ENCODE measurements around the gene CCDC28A. TPM values are rescaled to one million over a fixed set of nuclear protein-coding genes. Genes with fewer than 3 reads are reported as not detected.

Gene CCDC28A
- total RNA-seq, 6 donors from 2014 or later = 12.7 to 39.6 (median 22.8) TPM

GRCh38 chr6:138785980-138786379 is 12.4 kb downstream of the CCDC28A start:
- H3K4me1 ChIP-seq = no peaks in the 10 kb centered on the region
- no peak for DNase-seq
- H3K27me3 ChIP-seq = no peaks in the 10 kb centered on the region
- 84 to 91% methylated on average over 3 of the region's 3 CpGs for WGBS, 2 donors
- peaks cover 0 to 76% (median 17%) of the 10 kb centered on the region in 4 donors for H3K36me3 ChIP-seq
- no peak overlapping the region for H3K4me3 ChIP-seq
- no peaks in the 10 kb centered on the region for H3K9me3 ChIP-seq
- H3K27ac ChIP-seq = no peak overlapping the region
- no peak for ATAC-seq (ENCODE audit: low FRiP score in 2 of 2)
- no peak for TF ChIP-seq POLR2AphosphoS5 (IDR thresholded peaks at IDR 0.05)
- TF ChIP-seq EP300 (IDR thresholded peaks at IDR 0.05) = no peak
- TF ChIP-seq POLR2A (IDR thresholded peaks at IDR 0.05) = no peak
- TF ChIP-seq CTCF (IDR thresholded peaks at IDR 0.05) = no peak

- 98 to 100% methylated on average over 1 of the region's 1 CpG for WGBS, 2 donors
- Histone ChIP-seq H3K27me3 (no peaks in the 10 kb centered on the region), H3K27ac (no peak overlapping the region), H3K4me1 (no peaks in the 10 kb centered on the region), H3K9me3 (no peaks in the 10 kb centered on the region), H3K4me3 (no peak overlapping the region), H3K36me3 (peaks cover 5 to 78% (median 16%) of the 10 kb centered on the region in 4 donors)
- DNase-seq (no peak), ATAC-seq (ENCODE audit: low FRiP score in 2 of 2) (no peak)
- TF ChIP-seq POLR2AphosphoS5 (IDR thresholded peaks at IDR 0.05) = no peak
- TF ChIP-seq EP300 (IDR thresholded peaks at IDR 0.05) = no peak
- TF ChIP-seq POLR2A (IDR thresholded peaks at IDR 0.05) = no peak
- no peak for TF ChIP-seq CTCF (IDR thresholded peaks at IDR 0.05)
Observed at GRCh38 chr6:138787138-138787537, 13.6 kb downstream of the CCDC28A start.

- WGBS, 2 donors = 27 to 54% methylated on average over 16 to 21 of the region's 50 CpGs
- H3K4me1 ChIP-seq = no peaks in the 10 kb centered on the region
- peak within 1 kb of the TSS in 3 of 4 donors; percentile 16 to 41 (median 40) for H3K4me3 ChIP-seq
- DNase-seq (peak; percentile 44 to 93), ATAC-seq (ENCODE audit: low FRiP score in 2 of 2) (peak; percentile 89 to 94)
- peaks cover 0 to 23% (median 10%) of the 10 kb centered on the region in 4 donors for H3K36me3 ChIP-seq
- TF ChIP-seq EP300 (IDR thresholded peaks at IDR 0.05) (no peak), CTCF (IDR thresholded peaks at IDR 0.05) (no peak), POLR2AphosphoS5 (IDR thresholded peaks at IDR 0.05) (no peak), POLR2A (IDR thresholded peaks at IDR 0.05) (peak in 1 of 4 donors; percentile 17)
- peak within 1 kb of the TSS; percentile 20 to 48 (median 35) for H3K27ac ChIP-seq
- no peaks in the 10 kb centered on the region for H3K9me3 ChIP-seq
- H3K27me3 ChIP-seq = no peaks in the 10 kb centered on the region
Observed at GRCh38 chr6:138795809-138796603, 22.4 kb downstream of the CCDC28A start, which contains the start of gene ECT2L. TSS of gene ECT2L (plus strand) at chr6:138796087. CDS start at chr6:138813275, 17,188 bp downstream.

GRCh38 chr6:138796771-138797170 is 23.2 kb downstream of the CCDC28A start:
- Histone ChIP-seq H3K27me3 (no peaks in the 10 kb centered on the region), H3K27ac (no peak overlapping the region), H3K4me1 (no peaks in the 10 kb centered on the region), H3K4me3 (peak overlapping the region in 1 of 4 donors; percentile 16), H3K36me3 (peaks cover 0 to 16% (median 7%) of the 10 kb centered on the region in 4 donors), H3K9me3 (no peaks in the 10 kb centered on the region)
- DNase-seq (no peak), ATAC-seq (ENCODE audit: low FRiP score in 2 of 2) (no peak)
- no peak for TF ChIP-seq POLR2A (IDR thresholded peaks at IDR 0.05)
- TF ChIP-seq POLR2AphosphoS5 (IDR thresholded peaks at IDR 0.05) = no peak
- TF ChIP-seq EP300 (IDR thresholded peaks at IDR 0.05) = no peak
- no peak for TF ChIP-seq CTCF (IDR thresholded peaks at IDR 0.05)
- 78 to 80% methylated on average over 2 of the region's 2 CpGs for WGBS, 2 donors

Measured in upper lobe of left lung (tissue), 6 donors.